Measurements from ENCODE around the gene CITED4.

CITED4 gene

DNA sequence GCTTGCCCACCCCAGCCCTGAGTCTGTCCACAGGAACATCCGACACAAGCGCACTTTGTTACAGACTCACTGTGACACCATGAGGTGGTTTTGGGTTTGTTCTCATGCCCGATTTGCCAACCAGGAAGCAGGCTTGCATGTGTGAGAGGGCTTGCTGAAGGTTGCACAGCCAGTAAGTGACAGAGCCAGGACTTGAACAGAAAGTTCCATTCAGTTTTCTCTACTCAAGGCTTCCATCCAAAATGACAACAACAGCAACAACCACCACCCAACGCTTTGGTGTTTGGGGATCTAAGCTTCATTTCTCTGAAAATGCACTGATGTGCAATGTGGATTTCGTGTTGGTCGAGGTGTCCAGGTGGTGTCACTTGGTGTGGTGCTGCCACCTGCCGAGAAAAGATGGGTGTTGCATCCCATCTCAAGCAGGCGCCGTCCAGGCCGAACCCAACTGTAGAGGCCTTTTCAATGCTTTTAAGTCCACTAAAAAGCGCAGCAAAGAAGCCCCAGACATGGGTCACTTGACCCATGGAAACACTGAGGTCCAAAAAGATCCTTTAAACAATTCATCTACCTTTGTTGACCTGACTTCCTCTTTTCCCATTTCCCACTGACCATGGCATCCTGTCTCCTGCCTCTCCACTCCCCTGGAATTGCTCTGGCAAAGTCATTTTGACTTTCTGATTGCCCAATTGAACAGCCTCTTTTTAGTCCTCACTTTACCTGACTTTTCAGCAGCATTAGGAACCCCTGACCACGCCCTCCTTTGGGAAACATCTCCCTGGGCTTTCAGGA, 12.2 kb downstream of the CITED4 start:
- H3K4me3 ChIP-seq (ENCODE audit: low read depth, low read length) = no peak overlapping the region
- DNase-seq (ENCODE audit: low read depth, low spot score) = peak; percentile 59
- in situ Hi-C loops (cut with HindIII; ENCODE audit: low sequenced_read_pairs) = no loop called here
- TF ChIP-seq, protein P1, sequence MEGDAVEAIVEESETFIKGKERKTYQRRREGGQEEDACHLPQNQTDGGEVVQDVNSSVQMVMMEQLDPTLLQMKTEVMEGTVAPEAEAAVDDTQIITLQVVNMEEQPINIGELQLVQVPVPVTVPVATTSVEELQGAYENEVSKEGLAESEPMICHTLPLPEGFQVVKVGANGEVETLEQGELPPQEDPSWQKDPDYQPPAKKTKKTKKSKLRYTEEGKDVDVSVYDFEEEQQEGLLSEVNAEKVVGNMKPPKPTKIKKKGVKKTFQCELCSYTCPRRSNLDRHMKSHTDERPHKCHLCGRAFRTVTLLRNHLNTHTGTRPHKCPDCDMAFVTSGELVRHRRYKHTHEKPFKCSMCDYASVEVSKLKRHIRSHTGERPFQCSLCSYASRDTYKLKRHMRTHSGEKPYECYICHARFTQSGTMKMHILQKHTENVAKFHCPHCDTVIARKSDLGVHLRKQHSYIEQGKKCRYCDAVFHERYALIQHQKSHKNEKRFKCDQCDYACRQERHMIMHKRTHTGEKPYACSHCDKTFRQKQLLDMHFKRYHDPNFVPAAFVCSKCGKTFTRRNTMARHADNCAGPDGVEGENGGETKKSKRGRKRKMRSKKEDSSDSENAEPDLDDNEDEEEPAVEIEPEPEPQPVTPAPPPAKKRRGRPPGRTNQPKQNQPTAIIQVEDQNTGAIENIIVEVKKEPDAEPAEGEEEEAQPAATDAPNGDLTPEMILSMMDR (IDR thresholded peaks at IDR 0.05; ENCODE audit: low read depth, low read length) = peak; percentile 79

DNA sequence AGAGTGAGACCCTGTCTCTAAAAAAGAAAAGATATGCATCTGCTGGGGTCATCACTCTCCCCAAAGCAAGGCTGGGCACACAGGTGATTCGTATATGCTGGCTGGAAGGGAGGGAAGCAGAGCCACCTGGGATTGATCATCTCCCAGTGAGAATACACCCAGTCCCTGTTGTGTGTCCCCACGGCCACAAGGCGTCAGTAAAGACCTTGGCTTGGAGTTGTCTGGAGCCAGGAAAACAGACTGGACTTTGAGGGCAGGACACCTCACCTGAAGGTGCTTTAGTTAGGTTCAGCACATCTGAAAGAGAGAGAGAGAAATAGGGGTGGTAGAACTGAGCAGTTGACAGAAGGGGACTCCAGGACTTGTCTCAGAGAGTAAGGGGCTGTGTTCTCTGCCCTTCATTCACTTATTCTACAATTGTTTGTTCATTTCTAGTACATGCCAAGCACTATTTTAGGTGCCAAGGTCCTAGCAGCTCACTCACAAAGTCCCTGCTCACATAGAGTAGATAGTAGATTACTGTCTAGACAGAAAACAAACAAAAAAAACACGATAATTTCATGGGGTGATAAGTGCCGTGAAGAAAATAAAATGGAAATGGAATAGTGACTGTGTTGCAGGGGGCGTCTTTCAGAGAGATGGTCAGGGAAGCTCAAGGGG, 13.5 kb downstream of the CITED4 start:
- in situ Hi-C loops (cut with HindIII; ENCODE audit: low sequenced_read_pairs) = no loop called here
- TF ChIP-seq, protein P1 (IDR thresholded peaks at IDR 0.05; ENCODE audit: low read depth, low read length) = peak; percentile 95
- H3K4me3 ChIP-seq (ENCODE audit: low read depth, low read length) = no peak overlapping the region
- DNase-seq (ENCODE audit: low read depth, low spot score) = peak; percentile 70

DNA sequence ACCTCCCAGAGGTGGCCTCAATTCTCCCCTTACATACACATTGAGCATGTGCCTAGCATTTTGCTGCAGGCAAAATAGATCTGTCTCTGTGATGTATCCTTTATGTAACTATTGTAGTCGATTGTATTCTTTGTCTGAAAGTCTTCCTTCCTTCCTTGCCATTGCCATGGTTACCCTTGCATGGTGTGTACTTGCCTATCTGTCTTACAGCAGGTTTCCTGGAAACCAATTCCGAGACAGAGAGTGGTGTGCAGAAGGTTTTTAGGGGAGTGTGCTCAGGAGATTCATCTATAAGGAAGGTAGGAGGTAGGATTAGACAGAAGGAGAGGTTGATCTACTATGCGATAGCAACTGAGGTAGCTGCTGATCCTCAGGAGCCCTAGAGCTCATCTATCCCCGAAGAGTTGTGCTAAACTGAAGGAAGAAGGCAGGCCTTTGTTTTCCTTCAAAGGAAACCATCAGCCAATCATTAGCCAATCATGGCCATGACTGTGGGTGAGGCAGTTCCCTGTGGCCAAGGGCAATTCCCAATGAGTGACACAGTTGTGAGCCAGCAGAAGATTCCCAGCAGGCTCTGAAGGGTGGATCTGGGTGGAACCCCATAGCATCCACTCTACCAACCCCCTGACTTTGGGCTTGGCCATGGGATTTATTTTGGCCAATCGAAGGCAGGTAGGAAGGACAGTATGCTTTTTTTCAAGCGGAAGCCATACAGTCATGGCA, 15.0 kb downstream of the CITED4 start:
- TF ChIP-seq, protein P1 (IDR thresholded peaks at IDR 0.05; ENCODE audit: low read depth, low read length) = no peak
- in situ Hi-C loops (cut with HindIII; ENCODE audit: low sequenced_read_pairs) = no loop called here
- no peak for DNase-seq (ENCODE audit: low read depth, low spot score)

DNA sequence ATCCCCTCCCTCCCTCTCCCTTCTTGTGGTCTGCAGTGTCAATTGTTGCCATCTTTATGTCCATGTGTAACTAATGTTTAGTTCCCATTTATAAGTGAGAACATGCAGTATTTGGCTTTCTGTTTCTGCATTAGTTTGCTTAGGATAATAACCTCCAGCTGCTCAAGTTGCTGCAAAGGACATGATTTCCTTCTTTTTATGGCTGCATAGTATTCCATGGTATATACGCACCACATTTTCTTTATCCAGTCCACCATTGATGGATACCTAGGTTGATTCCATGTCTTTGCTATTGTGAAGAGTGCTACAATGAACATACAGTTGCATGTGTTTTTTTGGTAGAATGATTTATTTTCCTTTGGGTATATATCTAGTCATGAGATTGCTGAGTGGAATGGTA, 16.3 kb downstream of the CITED4 start:
- no peak overlapping the region for H3K4me3 ChIP-seq (ENCODE audit: low read depth, low read length)
- in situ Hi-C loops (cut with HindIII; ENCODE audit: low sequenced_read_pairs) = no loop called here
- DNase-seq (ENCODE audit: low read depth, low spot score) = no peak
- TF ChIP-seq, protein P1 (IDR thresholded peaks at IDR 0.05; ENCODE audit: low read depth, low read length) = no peak

More for the DNA sequence above, 15.0 kb downstream of the CITED4 start:
- H3K4me3 ChIP-seq (ENCODE audit: low read depth, low read length) = no peak overlapping the region

DNA sequence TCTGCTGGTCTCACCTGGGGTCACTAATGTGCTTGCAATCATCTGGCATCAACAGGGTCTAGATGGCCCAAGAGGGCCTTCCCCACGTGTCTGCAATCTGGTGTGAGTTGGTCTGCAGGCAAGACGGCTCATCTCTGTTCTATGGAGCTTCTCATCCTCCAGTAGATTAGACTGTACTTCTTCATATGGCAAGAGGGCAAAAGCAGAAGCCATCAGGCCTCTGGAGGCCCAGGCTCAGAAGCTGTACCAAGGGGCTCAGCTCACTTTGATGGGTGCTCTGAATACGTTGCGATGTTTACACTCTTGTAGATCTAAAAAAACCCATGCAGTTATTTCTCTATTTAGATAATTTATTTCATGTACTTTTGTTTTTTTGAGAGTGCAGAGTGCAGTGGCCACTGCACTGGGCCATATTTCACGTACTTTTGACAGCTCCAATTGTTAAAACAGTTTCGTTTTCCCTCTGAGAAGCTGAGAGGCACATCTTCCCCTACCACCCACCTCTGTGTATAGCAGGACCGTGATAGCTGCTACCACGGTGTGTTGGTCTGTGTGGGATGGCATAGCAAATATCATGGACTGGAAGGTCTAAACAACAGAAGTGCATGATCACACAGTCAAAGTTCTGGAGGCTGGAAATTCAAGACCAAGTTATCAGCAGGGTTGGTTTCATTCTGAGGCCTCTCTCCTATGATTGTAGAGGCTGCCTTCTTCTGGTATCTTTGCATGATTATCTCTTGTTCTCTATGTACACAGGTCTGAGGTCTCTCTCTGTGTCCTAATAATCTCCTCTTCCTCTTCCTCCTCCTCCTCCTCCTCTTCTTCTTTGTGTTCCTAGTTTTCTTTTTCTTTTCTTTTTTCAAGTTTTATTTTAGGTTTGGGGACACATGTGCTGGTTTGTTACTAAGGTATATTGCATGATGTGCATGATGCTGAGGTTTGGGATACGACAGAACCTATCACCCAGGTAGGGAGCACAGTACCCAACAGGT, 17.0 kb downstream of the CITED4 start:
- no peak overlapping the region for H3K4me3 ChIP-seq (ENCODE audit: low read depth, low read length)
- in situ Hi-C loops (cut with HindIII; ENCODE audit: low sequenced_read_pairs) = no loop called here
- TF ChIP-seq, protein P1 (IDR thresholded peaks at IDR 0.05; ENCODE audit: low read depth, low read length) = no peak
- no peak for DNase-seq (ENCODE audit: low read depth, low spot score)
